22Rv1 (cell line): ENCODE results near the gene MACROH2A1.

Experiments used
- CTCF ChIP-seq: fragments of 450-650 bp; IDR thresholded peaks from 2 replicates; pipeline ENCODE4 v1.5.1; 2017; ENCODE audit warnings: mild to moderate bottlenecking
- ZFX ChIP-seq: fragments of 450-650 bp; IDR thresholded peaks from 2 replicates; pipeline ENCODE4 v1.6.1; 2017; ENCODE audit warnings: antibody characterized with exemption, borderline replicate concordance

DNA sequence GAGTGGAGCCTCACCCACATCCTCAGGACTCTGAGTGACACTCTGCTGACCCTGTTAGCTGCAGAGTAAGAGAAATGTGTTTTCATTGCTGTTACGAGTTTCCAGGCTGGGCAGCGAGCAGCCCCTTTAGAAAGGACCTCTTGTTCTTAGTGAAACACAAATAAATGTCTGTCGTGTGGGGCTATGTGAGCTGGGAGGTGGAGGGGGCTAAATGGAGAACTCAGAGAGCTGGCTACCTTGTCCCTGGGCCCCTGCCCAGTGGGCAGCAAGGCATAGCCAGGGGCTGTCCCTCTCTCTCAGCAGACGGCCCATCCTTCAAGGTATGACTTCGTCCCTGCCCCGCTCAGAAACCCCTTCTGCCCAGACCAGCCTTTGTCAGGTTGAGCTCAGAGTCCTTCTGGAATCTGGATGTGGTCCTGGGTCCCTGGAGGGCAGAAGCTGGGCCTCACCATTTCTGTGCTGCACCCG, 38.0 kb upstream of the MACROH2A1 start:
- TF ChIP-seq CTCF (no peak), ZFX (no peak)
